Skin epidermis (tissue), 12 donors: ENCODE measurements around the gene KIF9.
"Not testable (repeated sequence)": the region's sequence is repeated elsewhere in the genome, so short reads cannot be mapped to it uniquely, and the experiment has no call there.

Experiments
- H3K27ac ChIP-seq, 21 experiments: fragments of 200-600 bp; sonication (generic) in 11 of 21; one replicate each; pipeline ENCODE4 v1.5.0; 2020; ENCODE audit warnings: mild to moderate bottlenecking in 3 of 21, inconsistent platforms in 2 of 21, moderate library complexity in 2 of 21
- H3K4me3 ChIP-seq, 7 experiments: fragments of 200-600 bp; sonication (generic) in 2 of 7; one replicate each; pipeline ENCODE4 v1.5.0; 2020; ENCODE audit warnings: inconsistent platforms in 2 of 7, mild to moderate bottlenecking in 2 of 7, moderate library complexity in 1 of 7

KIF9 gene

DNA sequence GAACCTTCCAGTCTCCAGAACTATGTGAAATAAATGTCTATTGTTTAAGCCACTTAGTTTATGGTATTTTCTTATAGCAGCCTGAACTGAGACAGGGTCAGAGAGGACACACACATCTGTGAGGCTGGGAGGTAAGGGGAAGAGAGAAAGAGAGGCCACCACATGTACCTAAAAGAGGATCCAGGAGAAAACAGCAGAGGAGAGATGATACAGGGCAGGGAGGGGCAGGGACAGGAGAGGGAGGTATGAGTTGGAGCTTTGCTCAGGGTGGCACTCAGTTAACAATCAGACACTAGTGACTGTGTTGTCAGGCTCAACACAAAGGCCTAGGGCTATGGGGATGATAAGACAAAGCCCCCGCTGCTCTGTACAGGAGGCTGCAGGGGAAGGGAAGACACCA lies 17.6 kb downstream of the KIF9 start:
- Histone ChIP-seq H3K4me3 (no peak overlapping the region), H3K27ac (no peak overlapping the region)

DNA sequence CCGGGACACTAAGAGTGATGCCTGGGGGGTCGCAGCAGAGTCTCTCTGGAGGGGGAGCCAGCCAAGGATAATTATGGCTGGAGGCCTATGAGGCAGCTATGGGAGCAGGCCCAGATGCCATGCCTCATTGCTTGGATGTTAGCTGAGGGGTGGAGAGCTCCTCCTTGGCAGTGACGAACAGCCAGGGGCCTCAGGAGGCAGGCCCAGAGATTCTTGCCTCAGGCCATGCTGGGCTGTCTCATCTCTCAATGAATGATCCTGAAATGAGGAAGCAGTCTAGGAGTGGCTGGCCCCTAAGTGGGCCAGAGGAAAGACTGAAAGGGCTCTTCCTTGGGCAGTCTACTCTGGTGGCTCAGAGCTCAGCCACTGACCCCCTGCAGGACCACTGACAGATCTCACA lies 21.3 kb downstream of the KIF9 start:
- H3K27ac ChIP-seq = no peak overlapping the region

DNA sequence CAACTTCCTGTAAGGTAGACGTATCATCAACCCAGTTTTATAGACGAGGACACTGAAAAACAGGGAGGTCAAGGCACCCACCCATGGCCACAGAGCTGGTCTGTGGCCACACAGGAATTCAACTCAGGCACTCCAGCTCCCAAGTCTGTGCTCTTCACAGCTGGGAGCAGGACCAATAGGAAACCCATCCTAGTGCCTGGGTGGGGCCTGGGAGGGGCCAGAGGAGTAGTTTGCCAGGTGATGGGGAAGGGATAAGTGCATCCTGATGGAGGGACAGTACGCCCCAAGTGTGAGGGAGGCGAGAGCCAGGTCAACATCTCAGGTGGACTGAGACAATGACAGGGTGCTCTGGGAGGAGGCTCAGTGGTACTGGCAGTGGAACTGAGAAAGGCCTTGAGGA lies 22.0 kb downstream of the KIF9 start:
- no peak overlapping the region for H3K4me3 ChIP-seq
- H3K27ac ChIP-seq = no peak overlapping the region

More for the DNA sequence above, 21.3 kb downstream of the KIF9 start:
- no peak overlapping the region for H3K4me3 ChIP-seq

DNA sequence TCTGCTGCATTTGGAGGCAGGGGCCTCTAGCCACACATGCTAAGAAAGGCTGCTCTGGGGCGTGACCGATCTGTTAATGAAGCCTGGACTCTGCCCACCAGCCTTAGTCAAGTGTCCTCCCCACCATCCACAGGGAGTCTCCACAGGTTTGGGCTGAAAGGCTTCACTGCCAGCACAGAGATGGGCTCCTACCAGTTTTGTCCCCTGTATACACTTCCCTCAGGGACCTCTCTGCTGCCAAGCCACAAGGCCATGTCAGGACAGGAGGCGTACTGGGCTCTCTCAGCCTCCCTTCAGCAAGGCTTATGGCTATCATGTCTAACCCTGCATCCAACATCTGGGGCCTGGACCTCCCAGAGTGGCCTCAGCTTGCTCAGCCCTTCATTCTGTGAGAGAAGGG lies 23.5 kb downstream of the KIF9 start:
- no peak overlapping the region for H3K4me3 ChIP-seq
- H3K27ac ChIP-seq = no peak overlapping the region

DNA sequence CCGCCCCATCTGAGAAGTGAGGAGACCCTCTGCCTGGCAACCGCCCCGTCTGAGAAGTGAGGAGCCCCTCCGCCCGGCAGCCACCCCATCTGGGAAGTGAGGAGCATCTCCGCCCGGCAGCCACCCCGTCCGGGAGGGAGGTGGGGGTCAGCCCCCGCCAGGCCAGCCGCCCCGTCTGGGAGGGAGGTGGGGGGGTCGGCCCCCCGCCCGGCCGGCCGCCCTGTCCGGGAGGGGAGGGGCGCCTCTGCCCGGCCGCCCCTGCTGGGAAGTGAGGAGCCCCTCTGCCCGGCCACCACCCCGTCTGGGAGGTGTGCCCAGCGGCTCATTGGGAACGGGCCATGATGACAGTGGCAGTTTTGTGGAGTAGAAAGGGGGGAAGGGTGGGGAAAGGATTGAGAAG lies 26.3 kb downstream of the KIF9 start:
- not testable (repeated sequence) for H3K27ac ChIP-seq, H3K4me3 ChIP-seq

DNA sequence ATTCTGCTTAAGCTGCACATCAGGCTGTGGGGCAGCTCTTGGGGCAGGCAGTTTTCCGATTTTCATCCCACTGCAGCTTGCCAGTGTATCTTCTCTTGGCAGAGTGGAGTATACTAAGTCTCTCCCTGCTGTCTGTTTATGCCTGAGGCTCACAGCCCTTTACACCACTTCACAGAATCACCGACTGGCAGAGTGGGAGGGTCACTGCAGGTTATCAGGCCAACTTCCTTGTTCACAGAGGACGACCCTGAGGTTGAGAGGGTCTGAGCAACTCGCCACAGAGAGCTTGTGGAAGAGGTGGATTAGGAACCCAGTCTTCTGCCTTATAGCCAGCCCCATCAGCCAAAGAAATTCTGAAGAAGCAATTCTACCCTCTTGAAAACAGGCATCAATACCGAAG lies 30.9 kb downstream of the KIF9 start:
- no peak overlapping the region for H3K27ac ChIP-seq

DNA sequence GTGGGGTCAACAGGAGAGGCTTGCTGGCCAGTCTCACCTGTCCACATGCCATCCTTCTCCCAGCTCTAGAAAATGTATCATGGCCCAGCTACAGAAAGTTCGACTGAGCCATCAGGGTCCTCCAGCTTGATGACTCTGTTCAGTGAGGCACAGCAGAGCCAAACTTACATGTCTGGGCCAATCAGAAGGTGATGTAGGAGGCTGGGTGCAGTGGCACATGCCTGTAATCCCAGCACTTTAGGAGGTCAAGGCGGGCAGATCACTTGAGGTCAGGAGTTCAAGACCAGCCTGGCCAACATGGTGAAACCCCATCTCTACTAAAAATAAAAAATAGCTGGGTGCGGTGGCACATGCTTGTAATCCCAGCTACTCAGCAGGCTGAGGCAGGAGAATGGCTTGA lies 31.5 kb downstream of the KIF9 start:
- H3K4me3 ChIP-seq, H3K27ac ChIP-seq: not testable (repeated sequence)

More for the DNA sequence above, 30.9 kb downstream of the KIF9 start:
- H3K4me3 ChIP-seq = no peak overlapping the region

DNA sequence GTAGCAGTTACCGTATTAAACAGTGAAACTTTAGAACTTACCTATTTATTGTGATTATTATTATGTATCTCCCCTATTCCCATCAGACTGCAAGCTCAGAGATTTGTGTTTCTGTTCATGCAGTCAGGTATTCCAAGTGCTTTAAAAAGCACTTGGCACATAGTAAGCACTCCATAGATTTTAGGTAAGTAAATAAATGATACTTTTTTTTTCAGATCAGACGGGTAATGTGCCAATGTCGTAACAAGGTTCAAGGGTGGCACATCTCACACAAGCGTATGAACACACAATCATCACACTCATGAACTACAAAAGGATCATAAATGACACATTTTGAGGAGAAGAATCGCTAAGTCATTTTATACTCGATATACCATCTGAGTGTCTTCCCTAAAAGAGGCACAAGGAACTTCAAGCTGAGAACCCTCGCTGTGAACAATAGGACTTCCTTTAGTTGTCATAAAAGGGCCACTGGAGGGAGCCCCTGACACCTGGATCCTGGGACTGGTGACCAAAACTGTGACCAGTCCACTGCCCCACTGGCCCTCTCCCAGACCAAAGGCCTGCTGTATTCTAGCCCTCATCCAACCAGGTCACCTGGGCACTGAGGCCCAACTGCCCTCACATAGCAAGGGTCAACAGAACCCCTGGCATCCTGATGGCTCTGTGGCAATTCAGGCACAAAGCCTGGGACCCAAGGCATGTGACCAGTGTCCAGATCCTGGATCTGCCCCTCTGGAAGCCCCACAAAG lies 32.1 kb downstream of the KIF9 start:
- Histone ChIP-seq H3K27ac (no peak overlapping the region), H3K4me3 (no peak overlapping the region)

DNA sequence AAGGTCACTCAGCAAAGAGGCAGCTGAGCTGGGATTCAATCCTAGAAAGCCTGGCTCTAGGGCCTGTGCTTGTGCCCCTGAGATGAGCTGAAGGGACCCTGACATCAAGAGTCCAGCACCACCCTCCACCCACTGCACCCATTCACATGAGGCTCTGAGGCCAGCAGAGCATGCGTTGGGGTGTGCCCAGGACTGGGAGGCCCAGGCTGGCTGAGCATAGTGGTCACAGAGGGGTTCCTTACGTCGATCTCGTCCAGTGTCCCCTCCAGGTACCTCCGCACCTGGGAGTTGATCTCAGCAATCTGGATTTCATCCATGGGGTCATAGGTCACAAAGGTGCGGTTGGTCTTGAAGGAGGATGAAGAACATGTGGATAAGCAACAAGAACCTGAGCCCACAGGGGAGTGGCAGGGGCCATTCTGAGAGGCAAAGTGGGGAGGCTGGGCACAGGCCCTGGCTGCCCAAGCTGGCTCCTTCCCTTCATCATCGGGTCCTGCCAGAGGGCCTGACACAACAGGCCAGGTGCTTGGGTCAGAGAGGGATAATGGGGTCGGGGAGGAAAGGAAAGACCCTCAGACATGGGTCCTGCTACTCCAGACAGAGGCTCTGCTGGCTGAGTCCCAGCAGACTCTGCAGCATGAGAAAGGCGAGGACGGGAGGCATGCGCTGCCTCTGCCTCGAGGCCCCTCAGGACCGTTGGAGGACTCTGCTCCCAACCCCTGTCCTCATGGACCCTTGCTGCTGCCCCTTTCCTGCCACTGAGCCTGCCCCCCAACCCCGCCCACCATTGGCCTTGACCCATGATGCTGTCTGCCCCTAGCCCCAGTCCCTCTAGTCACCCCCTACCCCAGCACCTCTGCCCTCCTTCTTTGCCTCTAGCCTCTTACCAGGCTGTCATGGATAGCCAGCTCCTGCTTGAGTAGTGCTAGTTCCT lies 35.2 kb downstream of the KIF9 start:
- Histone ChIP-seq H3K27ac (no peak overlapping the region), H3K4me3 (no peak overlapping the region)

DNA sequence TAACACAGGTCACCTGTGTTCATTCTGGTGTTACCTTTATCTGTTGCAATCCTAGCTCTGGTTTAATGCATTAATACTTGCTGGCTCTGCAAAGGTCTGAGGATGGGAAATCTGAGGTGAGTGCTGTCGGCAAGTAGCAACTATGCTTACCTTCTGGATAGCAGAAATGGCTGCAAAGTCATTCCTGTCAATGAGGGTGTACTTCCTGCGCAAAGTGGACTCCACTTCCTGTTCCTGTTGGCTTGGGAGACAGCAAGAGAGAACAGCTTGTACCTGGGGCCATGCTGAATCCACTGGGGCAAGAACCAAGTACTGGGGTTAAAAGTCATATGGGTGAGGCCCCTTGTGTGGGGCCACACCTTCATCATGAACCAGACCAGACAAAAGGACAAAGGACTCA lies 37.3 kb downstream of the KIF9 start:
- Histone ChIP-seq H3K27ac (no peak overlapping the region), H3K4me3 (no peak overlapping the region)

DNA sequence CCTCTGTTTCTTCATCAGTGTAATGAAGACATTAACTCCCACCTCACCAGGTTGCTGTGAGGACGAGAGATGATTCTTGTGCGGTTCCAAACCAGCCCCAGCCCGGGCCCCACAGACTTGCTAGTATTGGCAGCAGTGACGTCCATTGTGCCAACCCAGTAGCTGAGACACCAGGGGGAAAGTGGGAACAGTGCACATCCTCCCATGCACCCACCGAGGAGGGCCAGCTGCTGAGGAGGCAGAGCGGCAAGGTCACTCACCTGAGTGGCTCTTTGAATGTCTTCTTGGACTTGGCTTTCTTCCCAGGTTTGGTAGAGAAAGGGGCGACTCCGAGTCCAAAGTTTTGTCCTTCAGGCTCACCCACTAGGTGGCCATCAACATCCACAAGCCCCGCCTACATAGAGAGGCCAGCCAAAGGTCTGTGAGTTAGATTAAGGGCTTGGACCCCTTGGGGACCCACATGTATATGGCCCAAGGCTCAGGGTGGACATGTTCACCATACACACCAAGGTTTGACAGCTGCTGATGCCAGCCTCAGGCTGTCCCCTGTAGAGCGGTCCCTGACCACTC lies 38.0 kb downstream of the KIF9 start:
- H3K4me3 ChIP-seq = no peak overlapping the region
- H3K27ac ChIP-seq = no peak overlapping the region

DNA sequence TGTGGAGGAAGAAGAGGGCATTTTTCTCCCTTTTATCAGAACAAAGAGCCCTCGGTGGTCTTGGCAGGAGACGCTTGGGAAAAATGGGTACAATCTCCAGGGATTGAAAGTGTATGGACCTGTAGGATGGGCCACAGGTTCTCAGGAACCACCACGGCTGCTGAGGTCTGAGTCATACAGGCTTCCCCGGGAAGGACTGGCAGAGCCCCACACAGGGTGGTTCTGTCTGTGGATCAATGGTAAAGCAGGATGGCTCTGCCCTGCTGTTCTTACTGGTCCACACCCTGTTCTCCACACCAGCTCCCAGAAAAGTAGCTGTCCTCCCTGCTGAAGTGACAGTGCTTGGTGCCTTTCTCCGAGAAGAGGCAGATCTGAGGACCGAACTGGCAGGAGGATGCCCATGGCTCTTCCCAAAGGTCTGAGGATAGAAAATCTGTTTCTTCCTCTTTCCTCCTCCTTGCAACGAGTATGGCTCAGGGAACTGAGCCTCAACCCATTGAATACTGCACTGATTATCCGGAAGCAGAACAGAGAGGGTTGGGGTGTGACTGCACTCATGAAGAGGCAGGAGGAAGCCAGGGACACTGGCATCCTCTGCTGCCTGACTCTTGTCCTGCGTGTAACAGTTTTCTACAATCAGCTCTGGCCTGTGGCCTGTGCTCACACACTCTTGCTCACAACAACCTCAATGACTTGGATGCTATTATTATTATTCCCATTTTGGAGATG lies 39.0 kb downstream of the KIF9 start:
- H3K4me3 ChIP-seq = no peak overlapping the region
- H3K27ac ChIP-seq = no peak overlapping the region

DNA sequence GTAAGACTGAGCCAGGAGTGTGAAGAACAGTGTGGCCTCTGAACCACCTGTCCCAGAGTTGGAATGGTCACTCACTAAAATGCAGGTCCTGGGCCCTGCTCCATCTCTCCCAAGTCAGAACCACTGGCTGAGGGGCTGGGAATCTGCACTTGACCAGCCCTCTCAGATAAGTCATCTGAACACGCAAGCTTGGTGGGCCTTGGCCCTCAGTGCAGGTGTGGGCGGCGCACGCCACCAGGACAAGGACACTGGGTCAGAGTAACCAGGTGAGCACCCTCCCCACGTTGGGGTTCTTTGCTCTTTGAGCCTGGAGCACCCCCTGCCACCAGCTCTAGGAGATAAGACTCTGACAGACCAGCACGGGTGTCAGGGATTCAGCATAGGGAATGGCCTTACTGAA lies 42.7 kb downstream of the KIF9 start:
- Histone ChIP-seq H3K4me3 (no peak overlapping the region), H3K27ac (no peak overlapping the region)

DNA sequence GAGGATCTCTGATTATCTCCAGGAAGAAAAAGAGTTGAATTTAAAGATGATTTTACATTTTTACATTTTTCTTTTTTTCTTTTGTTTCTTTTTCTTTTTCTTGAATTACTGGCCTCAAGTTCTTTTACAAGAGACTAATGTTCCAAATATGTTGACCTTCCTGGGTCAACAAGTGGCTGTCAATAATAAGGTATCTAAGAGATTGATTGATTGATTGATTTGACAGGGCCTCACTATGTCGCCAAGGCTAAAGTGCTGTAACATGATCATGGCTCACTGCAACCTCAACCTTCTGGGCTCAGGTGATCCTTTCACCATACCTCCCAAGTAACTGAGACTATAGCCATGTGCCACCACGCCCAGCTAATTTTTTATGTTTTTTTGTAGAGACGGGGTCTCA lies 44.6 kb downstream of the KIF9 start:
- H3K27ac ChIP-seq = no peak overlapping the region
- no peak overlapping the region for H3K4me3 ChIP-seq

DNA sequence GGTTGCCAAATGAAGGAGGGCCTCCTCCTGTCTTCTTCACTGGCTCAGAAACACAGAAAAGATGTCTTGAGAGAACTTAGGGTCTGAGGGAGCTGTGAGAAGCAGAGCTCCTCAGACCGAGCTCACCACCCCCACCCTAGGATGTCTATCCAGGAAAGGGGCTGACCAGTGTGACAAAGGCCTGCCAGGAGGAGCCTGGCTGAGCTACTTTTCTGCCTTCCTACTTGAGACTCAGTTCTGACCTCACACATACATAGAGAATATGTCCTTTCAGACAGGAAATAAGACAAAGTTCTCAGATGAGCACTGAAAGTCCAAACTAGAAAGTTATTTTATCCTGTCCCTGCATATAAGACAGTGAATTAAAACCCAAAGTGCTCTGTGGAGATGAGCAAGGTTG lies 54.5 kb downstream of the KIF9 start:
- H3K27ac ChIP-seq = peak overlapping the region in 2 of 21 experiments; percentile 3 to 13
- H3K4me3 ChIP-seq = no peak overlapping the region

DNA sequence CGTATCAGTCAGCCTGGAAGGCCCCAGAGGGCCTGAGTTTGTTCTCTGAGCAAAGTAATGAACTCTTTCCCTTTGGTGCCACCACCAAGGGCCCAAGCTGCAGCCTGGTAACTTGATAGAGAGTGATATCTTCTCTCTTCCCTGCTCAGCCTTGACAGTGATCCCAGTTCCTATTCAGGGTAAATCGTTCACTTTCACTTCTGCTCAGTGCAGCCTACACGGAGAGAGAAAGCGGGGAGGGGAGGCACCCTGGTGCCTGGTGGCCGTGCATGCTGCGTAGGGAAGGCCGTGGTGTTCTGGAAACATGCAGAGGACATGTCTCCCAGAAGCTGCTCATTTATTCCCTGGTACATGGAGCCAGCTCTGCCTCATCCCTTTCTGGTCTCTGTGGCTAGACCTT lies 54.9 kb downstream of the KIF9 start:
- peak overlapping the region in 2 of 21 experiments; percentile 3 to 13 for H3K27ac ChIP-seq
- H3K4me3 ChIP-seq = no peak overlapping the region

DNA sequence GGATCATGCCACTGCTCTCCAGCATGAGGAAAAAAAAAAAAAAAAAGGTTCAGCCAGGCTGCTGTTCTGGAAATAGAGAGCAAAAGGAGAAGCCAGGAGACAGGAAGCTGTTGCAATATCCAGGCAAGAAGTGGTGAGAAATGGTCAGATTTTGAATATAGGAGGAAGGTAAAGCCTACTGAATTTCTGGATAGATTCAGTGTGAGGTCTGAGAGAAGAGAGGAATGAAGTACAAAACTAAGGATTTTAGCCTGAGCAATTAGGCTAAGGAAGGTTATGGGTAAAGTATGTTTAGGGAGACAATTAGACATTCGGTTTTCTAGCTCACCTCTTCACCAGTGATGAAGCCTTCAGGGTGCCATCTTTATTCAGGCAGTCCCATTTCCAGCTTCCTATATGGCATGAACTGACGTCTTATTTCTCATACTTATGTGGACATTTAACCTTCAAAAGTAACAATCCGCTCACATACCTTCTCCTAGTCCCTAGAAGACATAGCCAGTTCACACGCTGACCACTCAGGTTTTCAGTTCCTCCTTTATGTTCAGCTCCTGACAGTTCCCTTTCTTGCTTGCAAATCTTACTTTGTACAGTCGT lies 57.2 kb downstream of the KIF9 start:
- Histone ChIP-seq H3K4me3 (no peak overlapping the region), H3K27ac (no peak overlapping the region)

DNA sequence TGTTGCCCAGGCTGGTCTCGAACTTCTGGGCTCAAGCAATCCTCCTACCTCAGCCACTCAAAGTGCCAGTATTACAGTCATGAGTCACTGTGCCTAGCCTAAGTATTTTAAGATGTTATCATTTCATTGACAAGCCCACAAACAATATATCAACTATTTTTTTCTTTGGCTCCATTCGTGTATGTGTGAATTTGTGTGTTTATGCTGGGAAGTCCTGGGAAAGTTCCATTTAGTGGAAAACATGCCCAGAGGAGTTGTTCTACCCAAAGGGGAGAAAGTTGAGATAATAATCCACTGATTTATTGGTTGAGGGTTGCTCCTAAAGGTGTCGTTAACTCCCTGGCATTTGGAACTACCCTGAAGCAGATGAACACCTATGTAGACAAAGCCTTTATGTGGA lies 58.8 kb downstream of the KIF9 start:
- no peak overlapping the region for H3K4me3 ChIP-seq
- H3K27ac ChIP-seq = no peak overlapping the region

DNA sequence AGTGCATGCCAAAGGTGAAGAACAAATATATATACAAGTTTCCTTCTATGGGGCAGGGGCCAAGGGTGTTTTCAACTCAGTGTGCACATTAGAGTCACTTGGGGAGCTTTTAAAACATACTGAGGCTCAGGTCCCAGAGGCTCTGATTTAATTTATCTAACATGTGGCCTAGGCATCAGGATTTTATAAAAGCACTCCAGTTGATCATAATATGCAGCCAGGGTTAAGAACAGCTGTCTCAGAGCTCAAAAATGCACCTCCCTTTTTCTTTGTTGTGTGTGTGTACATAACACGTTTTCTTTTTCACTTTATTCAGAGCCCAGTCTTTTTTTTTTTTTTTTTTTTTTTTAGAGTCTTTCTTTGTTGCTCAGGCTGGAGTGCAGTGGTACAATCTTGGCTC lies 60.8 kb downstream of the KIF9 start:
- no peak overlapping the region for H3K4me3 ChIP-seq
- H3K27ac ChIP-seq = no peak overlapping the region
